Hematopoietic multipotent progenitor cell treated with erythropoietin and hydrocortisone succinate and interleukin-3 and kit ligand, for 15 days (in vitro differentiated cells): ENCODE measurements around the gene OR10V1.
"Not testable (repeated sequence)": the region's sequence is repeated elsewhere in the genome, so short reads cannot be mapped to it uniquely, and the experiment has no call there.

ENCODE experiments used
- DNase-seq: peaks from one replicate; pipeline ENCODE4 v3.0.0-alpha.2; 2015; ENCODE audit warnings: low spot score

OR10V1 gene

DNA sequence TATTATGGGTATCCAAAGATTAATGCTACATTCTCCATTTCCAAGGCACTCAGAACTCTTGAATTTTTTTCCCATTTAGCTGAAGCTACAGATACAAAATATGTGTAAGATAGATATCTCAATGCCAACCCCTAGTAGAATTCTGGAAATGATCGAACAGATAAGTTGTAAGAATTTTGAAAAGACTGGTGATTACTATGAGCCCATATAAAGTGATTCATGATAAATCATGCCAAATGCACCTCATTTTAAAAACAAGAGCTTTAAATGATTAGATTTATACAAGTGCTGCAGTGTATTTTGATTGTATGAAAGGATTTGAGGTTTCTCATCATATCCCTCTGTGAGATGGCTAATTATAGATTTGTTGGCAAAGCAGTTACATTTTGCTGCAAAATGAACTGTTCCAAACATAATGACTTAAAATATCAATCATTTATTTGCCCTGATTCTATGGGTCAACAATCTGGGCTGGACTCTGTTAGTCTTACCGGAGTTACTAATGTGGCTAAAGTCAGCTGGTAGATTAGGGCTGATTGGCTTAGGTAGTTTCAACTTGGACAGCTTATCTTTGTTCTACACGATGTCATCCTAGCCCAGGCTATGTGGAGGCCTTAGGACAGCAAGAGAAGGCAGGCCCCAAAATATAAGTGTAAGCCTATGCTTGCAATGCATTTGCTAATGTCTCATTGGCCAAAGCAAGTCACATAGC is 3.4 kb downstream of the OR10V1 start:
- no peak for DNase-seq

DNA sequence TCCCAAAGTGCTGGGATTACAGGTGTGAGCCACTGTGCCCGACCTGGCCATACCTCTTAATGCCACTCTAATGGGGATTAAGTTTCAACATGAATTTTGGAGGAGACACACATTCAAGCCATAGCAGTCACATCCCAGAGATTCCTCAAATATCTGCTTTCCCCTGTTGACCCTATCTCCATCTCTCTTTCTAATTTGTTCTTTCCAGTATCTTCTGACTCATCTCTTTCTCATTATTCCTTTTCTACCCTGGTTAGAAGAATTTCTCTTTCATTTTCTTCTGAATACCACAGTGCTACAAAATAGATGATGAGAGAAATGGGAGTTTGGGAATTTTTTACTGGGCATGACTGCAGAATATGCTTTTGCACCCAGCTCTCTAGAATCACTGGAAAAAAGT is 5.1 kb downstream of the OR10V1 start:
- no peak for DNase-seq

DNA sequence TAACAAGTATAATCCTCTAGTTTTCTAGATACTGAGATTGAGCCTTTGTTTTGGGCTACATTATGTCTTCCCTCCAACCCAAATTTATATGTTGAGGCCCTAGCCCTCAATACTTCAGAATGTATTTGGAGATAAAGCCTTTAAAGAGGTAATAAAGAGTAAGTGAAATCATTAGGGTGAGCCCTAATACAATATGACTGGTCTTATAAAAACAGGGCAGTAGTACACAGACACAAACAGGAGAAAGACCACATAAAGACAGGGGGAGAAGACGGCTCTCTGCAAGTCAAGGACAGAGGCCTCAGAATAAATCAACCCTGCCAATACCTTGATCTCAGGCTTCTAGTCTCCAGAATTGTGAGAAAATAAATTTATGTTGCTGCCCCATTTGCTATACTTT is 6.3 kb downstream of the OR10V1 start:
- DNase-seq: no peak

DNA sequence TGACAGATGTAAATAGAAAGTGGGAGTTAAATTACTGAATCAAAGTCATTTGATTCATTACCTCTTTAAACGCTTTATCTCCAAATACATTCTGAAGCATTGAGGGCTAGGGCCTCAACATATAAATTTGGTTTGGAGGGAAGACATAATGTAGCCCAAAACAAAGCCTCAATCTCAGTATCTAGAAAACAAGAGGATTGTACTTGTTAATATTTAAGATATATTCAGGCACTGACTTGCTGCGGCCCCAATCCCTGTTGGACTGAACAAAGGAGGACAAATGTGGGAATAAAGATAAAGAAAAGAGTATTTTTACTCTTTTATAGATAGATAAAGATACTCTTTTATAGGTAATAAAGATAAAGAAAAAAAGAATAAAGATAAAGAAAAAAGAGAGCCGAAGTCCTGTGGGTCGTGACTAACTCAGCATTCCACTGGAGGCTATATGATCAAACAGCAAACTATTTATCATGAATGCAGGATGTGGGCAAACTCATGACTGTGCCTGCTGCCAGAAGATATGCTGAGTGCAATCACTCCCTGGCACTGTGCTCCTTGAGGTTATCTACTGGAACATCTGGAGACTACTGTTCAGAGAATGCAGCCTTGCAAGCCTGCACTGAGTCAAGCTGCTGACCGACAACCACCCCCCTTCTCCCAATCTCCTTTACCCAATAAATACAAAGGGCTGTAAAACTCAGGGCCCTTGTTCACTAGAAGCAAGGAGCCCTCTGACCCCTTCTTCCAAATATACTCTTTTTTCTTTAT is 6.9 kb downstream of the OR10V1 start:
- DNase-seq: peak; percentile 6

DNA sequence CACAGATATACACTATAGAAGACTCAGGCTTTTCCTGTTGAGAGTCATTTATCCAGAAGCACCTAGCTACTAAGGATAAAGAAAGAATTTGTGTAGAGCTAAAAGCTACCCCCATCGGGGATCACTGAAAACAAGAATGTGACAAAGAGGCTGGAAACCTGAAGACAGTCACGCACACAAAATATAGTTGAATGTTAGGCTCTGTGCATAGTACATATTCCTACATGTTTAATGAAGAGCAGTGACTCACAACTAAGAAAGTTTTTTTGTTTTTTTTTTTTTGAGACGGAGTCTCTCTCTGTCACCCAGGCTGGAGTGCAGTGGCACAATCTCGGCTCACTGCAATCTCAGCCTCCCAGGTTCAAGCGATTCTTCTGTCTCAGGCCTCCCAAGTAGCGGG is 8.4 kb downstream of the OR10V1 start:
- DNase-seq: no peak

DNA sequence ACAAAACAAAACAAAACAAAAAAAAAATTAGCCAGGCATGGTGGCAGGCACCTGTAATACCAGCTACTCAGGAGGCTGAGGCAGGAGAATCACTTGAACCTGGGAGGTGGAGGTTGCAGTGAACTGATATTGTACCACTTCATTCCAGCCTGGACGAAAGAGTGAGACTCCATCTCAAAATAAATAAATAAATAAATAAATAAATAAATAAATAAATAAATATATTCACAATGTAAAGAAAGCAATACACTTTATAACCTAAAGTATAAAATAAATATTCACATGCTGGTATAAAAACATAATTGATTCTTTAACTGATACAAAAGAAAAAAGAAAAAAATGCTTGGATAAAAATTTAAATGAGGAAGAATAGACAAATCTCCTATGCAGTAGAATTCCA is 10.1 kb downstream of the OR10V1 start:
- not testable (repeated sequence) for DNase-seq

DNA sequence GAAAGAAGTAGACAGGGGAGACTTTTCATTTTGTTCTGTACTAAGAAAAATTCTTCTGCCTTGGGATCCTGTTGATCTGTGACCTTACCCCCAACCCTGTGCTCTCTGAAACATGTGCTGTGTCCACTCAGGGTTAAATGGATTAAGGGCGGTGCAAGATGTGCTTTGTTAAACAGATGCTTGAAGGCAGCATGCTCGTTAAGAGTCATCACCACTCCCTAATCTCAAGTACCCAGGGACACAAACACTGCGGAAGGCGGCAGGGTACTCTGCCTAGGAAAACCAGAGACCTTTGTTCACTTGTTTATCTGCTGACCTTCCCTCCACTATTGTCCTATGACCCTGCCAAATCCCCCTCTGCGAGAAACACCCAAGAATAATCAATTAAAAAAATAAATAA is 13.5 kb downstream of the OR10V1 start:
- DNase-seq: not testable (repeated sequence)

DNA sequence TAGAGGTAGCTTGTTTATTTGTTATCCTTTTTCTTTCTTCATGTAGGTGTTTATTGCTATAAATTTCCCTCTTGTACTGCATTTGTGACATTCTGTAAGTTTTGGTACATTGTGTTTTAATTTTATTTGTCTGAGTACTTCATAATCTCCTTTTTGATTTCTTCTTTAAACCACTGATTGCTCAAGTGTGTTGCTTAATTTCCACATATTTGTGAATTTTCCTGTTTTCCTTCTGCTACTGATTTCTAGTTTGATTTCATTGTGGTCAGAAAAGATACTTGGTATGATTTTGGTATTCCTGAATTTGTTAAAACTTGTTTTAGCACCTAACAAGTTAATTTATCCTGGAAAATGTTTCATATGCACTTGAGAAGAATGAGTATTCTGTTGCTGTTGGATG is 15.1 kb downstream of the OR10V1 start:
- no peak for DNase-seq

DNA sequence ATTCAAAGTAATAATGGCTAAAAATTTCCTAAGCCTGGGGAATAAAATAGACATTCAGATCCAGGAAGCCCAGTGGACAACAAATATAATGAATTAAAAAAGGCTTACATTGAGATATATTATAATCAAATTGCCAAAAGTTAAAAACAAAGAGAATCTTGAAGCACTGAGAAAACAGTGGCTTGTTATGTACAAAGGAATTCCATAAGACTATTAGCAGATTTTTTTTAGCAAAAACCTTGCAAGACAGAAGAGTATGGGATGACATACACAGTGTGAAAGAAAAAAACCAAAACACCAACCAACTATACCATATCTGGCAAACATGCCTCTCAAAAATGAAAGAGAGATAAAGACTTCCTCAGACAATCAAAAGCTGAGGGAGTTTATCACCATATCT is 20.7 kb downstream of the OR10V1 start:
- no peak for DNase-seq

DNA sequence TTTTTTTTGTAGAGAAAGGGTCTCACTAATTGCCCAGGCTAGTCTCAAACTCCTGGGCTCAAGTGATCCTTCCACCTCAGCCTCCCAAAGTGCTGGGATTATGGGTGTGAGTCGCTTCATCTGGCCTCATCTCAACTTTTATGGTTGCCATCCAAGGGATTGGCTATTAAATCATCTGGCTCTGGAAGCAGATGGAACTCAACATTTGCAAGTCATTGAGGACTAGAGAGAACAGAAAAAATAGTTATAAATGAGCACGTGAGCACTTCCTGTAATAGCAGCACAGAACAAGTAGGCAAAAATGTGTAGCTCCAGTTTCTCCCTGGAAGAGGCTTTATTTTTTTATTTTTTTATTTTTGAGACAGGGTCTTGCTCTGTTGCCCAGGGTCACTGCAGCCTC is 22.5 kb downstream of the OR10V1 start:
- DNase-seq: no peak

DNA sequence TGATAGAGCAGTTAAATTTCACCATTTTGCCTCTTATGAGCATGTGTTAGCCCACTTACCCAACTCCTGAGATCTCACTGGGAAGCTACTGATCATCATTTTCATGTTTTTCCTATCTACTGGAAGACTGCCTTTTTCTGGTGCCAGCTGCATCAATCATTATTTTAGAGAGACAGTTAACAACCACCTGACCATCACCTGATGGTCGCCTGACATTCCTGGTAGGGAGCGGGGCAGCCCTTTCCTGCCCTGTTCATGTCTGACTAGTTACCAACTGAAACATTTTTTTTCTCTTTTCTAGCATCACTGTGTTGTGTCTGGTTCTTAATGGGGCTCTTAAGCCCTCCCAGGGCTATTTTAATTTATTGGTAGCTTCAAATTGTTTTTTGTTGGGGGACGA is 24.6 kb downstream of the OR10V1 start:
- DNase-seq: no peak

DNA sequence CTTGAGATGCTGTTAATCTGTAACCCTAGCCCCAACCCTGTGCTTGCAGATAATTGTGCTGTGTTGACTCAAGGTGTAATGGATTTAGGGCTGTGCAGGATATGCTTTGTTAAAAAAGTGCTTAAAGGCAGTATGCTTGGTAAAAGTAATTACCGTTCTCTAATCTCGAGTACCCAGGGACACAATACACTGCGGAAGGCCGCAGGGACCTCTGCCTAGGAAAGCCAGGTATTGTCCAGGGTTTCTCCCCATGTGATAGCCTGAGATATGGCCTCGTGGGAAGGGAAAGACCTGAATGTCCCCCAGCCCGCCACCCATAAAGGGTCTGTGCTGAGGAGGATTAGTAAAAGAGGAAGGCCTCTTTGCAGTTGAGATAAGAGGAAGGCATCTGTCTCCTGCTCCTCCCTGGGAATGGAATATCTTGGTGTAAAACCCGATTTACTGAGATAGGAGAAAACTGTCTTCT is 32.4 kb downstream of the OR10V1 start:
- not testable (repeated sequence) for DNase-seq

DNA sequence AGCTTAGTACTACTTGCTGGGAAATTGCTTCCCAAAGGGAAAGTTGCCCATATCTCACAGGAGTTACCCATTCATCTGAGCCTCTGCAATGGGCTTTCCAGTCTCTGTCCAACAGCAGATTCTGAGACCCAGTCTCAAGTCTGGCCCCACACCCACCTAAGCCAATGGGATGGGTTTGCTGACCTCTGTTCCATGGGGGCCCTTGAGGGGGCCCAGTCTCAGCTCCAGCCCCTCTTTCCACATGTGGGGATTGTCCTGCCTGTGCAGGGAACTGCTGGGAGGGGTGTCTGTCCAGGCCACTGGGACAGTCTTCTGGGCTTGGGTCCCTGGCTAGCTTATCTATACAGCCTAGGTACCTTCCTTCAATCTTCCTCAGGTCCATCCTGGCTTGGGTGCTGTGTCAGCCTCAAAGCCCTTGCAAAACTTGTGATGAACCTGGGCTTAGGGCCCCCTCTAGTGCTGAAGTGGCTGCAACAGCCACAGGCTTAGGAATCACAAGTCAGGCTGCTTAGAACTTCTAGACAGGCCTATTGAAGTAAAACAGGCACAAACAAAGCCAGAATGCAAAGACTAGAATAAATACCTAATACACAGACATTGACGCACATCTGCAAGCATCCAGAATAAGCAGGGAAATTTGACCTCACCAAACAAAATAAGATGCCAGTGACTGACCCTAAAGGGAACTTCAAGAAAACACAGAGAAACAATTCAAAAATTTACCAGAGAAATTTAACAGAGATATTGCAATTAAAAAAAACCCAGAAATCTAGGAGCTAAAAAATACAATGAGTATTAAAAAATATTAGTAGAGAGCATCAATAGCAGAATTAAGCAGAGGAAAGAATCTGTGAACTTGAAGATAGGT is 33.1 kb downstream of the OR10V1 start:
- peak; percentile 62 for DNase-seq

DNA sequence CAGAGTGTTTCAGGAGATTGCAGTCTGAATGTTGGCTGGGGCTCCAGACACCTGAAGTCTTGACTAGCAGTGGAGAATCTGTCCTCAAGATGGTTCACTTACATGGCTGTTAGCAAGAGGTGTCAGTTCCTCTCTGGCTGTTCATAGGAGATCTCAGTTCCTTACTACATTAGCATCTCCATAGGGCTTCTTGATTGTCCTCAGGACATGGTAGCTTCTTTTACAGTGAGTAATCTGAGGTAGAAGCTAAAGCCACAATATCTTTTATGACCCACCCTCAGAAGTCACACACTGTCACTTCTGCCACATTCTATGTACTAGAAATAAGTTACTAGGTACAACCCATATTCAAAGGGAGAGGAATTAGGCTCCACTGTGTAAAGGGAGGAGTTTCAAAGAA is 34.3 kb downstream of the OR10V1 start:
- DNase-seq: no peak

DNA sequence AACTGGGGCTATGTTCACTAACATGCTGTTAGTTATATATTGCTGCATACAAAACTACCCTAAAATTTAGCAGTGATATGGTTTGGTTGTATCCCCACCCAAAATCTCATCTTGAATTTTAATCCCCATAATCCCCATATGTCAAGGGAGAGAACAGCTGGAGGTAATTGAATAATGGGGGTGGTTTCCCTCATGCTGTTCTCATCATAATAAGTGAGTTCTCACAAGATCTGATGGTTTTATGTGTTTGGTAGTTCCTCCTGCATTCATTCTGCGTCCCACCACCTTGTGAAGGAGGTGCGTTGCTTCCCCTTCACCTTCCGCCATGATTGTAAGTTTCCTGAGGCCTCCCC is 34.9 kb downstream of the OR10V1 start:
- no peak for DNase-seq

DNA sequence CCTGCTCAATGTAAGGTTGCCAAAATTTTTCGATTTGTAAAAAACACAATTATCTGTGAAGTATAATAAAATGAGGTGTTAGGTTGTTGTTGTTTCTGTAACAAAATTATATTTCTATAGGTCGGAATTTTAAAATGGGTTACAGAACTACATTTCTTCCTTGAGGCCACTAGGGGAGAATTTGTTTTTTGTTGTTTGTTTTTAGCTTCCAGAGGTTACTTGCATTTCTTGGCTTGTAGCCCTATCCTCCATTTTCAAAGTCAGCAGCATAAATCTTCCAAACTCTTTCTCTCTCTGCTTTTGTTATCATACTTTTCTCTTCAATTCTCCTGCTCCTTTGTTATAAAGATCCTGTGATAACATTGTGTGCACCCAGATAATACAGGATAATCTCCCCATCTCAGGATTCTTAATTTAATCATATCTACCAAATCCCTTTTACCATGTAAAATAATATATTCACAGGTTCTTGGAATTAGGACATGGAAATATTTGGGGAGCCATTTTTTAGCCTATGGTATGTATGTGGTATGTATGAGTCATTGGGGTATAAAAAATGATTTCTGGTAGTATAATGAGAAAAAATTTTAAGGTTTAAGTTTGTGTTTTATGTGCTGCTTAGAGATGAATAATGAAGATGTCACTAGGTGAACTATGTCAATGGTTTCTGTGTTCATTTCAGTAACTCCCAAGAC is 35.4 kb downstream of the OR10V1 start:
- no peak for DNase-seq

DNA sequence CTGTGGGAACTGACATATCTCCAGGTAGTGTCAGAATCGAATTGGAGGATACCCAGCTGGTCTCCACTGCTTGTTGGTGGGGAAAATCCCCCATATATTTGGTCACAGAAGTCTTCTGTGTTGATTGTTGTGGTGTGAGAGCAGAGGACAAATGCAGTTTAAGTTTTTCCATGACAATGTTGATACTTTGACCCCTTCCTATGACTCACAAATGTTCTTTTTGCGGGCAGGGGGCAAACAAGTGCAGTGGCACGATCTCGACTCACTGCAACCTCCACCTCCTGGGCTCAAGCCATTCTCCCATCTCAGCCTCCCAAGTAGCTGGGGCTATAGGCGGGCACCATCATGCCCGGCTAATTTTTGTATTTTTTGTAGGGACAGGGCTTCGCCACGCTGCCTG is 37.4 kb downstream of the OR10V1 start:
- no peak for DNase-seq

DNA sequence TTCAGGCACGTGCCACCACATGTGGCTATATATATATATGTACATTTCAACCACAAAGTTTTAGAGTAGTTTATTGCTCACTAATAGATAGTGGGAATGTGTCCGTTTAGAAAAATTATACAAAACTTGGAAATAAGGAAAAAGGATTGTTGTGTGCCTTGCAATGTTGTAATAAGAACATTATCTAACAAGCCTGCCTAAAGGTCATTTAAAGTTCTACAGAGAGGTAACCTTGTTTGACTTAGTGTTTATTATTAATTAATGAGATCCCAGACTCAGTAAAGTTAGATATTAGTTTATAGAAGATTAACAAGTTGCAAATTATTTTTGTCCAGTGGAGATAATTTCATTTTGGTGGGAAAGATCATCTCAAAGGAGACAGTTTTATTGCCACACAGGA is 39.4 kb downstream of the OR10V1 start:
- no peak for DNase-seq

DNA sequence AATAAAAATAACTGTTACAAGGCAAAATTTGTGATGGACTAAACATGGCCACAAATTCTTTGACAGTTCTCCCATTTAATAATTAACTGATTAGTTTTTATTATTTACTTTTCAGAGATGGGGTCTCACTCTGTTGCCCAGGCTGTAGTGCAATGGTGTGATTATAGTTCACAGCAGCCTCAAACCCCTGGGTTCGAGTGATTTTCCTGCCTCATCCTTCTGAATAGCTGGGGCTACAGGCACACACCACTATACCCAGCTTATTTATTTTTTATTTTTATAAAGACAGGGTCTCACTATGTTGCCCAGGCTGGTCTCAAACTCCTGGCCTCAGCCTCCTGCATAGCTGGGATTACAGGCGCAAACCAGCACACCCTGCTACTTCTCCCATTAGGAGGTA is 40.4 kb downstream of the OR10V1 start:
- DNase-seq: no peak

DNA sequence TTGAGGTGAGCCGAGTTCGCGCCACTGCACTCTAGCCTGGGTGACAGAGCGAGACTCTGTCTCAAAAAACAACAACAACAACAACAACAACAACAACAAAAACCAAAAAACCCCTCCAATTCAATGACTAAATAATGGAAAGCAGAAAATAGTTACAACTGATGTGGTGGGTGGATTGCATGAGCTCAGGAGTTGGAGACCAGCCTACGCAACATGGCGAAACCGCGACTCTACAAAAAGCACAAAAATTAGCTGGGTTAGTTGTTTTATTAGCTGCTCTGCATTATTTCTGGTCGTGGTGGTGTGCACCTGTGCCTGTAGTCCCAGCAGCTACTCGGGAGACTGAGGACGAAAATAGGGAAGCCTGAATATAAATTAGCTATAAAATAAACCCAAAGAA is 42.2 kb downstream of the OR10V1 start:
- no peak for DNase-seq

DNA sequence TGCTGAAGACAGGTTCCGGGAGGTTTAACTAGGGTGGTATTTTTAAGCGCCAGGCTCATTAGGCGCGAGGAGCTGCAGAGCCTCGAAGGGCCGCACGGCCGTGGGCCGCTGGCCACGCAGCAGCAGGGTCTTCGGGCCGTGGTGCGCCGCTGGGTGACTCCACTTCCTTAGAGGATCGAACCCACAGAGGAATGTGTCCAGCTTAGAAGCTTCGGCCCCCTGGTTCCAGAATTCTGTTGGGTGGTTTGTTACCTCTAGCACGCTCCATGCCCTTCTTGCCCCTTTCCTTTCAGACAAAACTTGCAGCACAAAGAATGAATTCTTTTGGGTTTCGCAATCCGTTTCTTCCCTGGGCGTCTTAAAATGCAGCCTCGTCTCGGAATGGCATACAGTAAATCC is 44.0 kb downstream of the OR10V1 start:
- DNase-seq: no peak

DNA sequence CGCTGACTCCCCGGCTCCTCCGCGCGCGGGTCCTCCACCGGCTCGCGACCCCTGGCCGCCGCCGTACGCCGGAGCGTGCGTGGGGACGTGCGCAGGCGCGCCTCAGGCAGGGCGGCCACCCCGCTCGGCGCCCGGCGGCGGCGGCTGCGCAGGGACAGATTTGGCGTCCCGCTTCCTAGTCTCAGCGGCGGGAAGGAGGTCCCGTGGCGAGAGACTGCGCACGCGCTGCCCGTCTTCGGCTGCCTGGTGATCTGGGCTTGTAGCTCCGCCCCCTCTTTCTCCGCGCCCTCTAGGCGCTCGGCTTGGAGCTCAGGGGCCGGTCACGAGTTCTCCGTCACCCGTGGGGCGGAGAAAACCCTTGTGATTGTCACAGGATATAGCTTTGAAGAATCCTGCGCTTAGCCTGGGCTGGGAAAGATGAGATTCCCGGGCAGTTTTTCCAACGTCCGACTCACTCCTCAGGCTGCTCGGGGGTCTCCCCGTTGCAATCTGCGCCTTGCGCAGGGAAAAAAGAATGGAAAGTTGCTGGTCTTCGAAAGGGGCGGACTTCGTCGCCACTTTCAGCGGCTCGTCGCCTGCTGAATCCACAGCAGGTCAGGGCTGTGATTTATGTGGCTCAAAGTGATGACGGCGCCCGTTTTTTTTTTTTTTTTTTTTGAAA is 44.6 kb downstream of the OR10V1 start, which contains the start of gene PATL1:
PATL1 (minus strand) TSS at position 88 of the 661 bp plus-strand sequence. CDS start 142 bp downstream, outside the sequence.
- DNase-seq: peak; percentile 99
